Epithelial cell of prostate (primary cell): ENCODE results near the gene EBF4.

Experiments
- DNase-seq: peaks from one replicate; pipeline ENCODE4 v3.0.0-alpha.2; 2011; ENCODE audit warnings: low read depth, low spot score
- H3K27ac ChIP-seq: fragments of 450-650 bp; 2 replicates; pipeline ENCODE4 v1.5.1; 2017; ENCODE audit warnings: mild to moderate bottlenecking

The EBF4 gene

GRCh38 chr20:2738331-2739041, 45.9 kb downstream of the EBF4 start:
- no peak overlapping the region for H3K27ac ChIP-seq
- DNase-seq = no peak

- no peak overlapping the region for H3K27ac ChIP-seq
These were observed 46.4 kb downstream of the EBF4 start for GRCh38 chr20:2739042-2739398.

GRCh38 chr20:2740702-2741101, 48.1 kb downstream of the EBF4 start:
- H3K27ac ChIP-seq = no peak overlapping the region

More at GRCh38 chr20:2739042-2739398, 46.4 kb downstream of the EBF4 start:
- no peak for DNase-seq

GRCh38 chr20:2741463-2741862, 48.9 kb downstream of the EBF4 start:
- no peak for DNase-seq

More at GRCh38 chr20:2740702-2741101, 48.1 kb downstream of the EBF4 start:
- DNase-seq = no peak

GRCh38 chr20:2741881-2742280, 49.3 kb downstream of the EBF4 start:
- DNase-seq = no peak

More at GRCh38 chr20:2741463-2741862, 48.9 kb downstream of the EBF4 start:
- H3K27ac ChIP-seq = no peak overlapping the region

GRCh38 chr20:2742431-2742830, 49.9 kb downstream of the EBF4 start:
- no peak overlapping the region for H3K27ac ChIP-seq
- DNase-seq = no peak

More at GRCh38 chr20:2741881-2742280, 49.3 kb downstream of the EBF4 start:
- no peak overlapping the region for H3K27ac ChIP-seq

- H3K27ac ChIP-seq = no peak overlapping the region
- no peak for DNase-seq
These were observed 50.5 kb downstream of the EBF4 start for GRCh38 chr20:2742934-2743559.

- no peak overlapping the region for H3K27ac ChIP-seq
- no peak for DNase-seq
These were observed 52.7 kb downstream of the EBF4 start for GRCh38 chr20:2745060-2745910.

- DNase-seq = no peak
- H3K27ac ChIP-seq = no peak overlapping the region
These were observed 53.5 kb downstream of the EBF4 start for GRCh38 chr20:2745936-2746635.

GRCh38 chr20:2746636-2747265, 54.2 kb downstream of the EBF4 start:
- no peak for DNase-seq
- no peak overlapping the region for H3K27ac ChIP-seq

GRCh38 chr20:2747676-2748235, 55.2 kb downstream of the EBF4 start:
- DNase-seq = no peak
- no peak overlapping the region for H3K27ac ChIP-seq

GRCh38 chr20:2748551-2749342, 56.2 kb downstream of the EBF4 start:
- DNase-seq = no peak
- H3K27ac ChIP-seq = no peak overlapping the region

- DNase-seq = no peak
- no peak overlapping the region for H3K27ac ChIP-seq
These were observed 56.9 kb downstream of the EBF4 start for GRCh38 chr20:2749343-2749950.

GRCh38 chr20:2749951-2750490, 57.4 kb downstream of the EBF4 start:
- H3K27ac ChIP-seq = no peak overlapping the region

GRCh38 chr20:2750491-2751251, 58.1 kb downstream of the EBF4 start:
- DNase-seq = no peak
- H3K27ac ChIP-seq = no peak overlapping the region

More at GRCh38 chr20:2749951-2750490, 57.4 kb downstream of the EBF4 start:
- no peak for DNase-seq

- DNase-seq = no peak
- no peak overlapping the region for H3K27ac ChIP-seq
These were observed 58.8 kb downstream of the EBF4 start for GRCh38 chr20:2751347-2751877.

- H3K27ac ChIP-seq = no peak overlapping the region
- DNase-seq = no peak
These were observed 59.4 kb downstream of the EBF4 start for GRCh38 chr20:2751878-2752566.
